NCI-H524 (cell line): ENCODE results near the gene ZBTB6.
A peak's percentile ranks its signal among the peaks of the same experiment; 100 is the strongest.
"Not testable (repeated sequence)": the region's sequence is repeated elsewhere in the genome, so short reads cannot be mapped to it uniquely, and the experiment has no call there.

Source experiments
- DNase-seq, 2 experiments: peaks; one replicate each; lab custom pipeline; 2025; lab: John Stamatoyannopoulos, UW

ZBTB6 gene

DNA sequence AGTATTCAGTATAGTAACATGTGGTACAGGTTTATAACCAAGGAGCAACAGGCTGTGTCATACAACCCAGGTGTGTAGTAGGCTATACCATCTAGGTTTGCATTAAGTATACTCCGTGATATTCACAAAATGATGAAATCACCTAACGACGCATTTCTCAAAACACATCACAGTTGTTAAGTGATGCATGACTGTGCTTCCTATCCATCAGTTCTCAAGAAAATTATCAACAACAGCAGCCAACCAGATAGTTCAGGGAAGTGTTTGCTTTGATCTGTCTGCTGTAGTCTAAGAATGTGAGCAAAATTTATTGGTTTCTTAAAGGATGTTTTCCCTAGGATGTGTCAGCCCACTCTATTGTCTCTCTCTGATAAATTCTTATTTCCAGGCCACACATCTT lies 10.8 kb upstream of the ZBTB6 start:
- no peak for DNase-seq

DNA sequence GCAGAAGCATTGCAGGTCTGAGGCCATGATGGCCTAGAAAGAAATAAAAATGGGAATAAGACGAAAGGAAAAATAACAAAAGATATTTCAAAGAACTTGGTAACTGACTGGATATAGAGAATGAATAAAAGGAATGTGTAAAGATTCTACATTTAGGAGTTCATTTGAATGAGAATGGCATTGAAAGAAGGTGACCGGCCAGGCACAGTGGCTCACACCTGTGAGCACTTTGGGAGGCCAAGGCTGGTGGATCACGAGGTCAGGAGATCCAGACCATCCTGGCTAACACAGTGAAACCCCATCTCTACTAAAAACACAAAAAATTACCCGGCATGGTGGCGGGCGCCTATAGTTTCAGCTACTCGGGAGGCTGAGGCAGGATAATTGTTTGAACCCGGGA lies 9.6 kb upstream of the ZBTB6 start:
- DNase-seq: no peak

DNA sequence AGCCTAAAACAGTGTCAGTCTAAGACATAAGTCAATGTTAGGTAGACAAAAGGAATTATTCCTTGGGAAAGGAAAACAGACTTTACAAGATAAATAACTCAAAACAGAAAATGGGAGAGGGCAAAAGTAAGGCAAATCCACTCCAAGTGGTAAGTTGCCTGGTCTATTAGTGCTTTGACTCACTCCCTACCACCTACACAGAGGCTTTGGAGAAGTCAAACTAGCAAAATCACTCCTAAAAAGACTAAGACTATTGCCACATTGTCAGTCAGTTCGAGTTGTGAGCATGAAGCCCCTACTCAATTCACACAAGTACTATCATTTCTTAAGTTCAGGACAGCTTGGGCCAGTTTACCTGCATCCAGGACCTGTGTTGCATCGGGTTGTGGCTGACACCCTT lies 5.2 kb upstream of the ZBTB6 start:
- DNase-seq: no peak

DNA sequence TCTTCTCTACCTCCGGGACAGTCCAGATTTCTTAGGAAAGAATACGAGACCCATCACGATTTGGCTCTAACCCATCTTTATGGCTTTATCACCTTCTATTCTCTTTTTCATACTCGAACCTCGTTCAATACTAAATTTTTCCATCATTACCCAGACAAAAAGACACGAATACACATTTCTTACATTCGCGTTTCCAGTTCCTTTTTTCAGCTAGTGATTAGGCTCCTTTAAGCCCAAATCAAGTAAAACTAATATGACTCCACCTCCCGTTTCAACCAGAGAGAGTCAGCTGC lies 506 bp downstream of the ZBTB6 start:
- no peak for DNase-seq

DNA sequence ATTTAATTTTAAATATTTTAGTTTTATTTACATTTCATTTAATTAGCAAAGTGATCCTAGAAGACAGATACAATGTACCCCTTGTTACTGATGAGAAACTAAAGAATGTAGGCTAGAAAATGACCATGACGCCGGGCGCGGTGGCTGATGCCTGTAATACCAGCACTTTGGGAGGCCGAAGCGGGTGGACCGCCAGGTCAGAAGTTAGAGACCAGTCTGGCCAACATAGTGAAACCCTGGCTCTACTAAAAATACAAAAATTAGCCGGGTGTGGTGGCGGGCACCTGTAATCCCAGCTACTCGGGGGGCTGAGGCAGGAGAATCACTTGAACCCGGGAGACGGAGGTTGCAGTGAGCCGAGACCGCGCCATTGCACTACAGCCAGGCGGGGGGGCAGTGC lies 7.0 kb downstream of the ZBTB6 start:
- DNase-seq: not testable (repeated sequence)

DNA sequence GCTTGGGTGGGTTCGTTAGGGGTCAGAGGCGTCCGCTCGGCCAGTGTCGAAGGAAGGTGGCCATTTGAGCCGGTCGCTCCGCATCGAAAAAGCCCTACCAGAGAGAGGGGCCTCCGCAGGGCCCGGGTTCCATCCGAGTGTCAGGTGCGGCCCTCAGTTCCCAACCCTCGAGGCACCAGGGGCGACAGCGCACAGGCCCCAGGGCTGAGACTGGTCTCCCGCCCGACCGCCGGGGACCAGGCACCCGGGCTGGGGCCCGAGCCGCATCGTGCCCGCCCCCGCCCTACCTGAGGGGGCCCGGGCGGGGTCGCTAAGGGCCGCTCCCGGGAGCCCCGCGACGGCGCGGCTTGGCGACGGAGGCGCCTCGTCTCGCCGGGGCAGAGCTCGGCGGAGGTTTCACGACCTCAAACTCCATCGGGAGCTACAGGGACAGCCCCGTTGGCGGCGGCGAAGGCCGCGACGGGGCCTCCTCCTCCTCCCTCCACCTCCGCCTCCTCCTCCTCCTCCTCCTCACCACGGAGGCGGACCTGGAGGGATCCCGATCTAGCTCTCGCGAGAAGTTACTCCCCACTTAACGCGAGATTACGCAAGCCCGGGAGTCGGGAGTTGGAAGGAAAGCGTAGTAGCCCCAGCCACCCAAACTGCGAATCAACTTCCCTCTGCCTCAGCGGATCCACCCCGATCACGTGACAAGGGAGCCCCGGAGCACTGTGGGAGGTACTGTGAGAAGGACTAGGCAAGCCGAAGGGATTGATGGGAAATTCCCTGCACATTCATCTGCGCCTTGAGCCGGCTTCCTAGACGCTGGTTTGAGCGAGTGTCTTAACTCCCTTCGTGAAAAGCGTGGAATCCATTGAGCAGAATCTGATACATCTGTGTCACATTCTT lies 8.1 kb downstream of the ZBTB6 start, which contains the start of gene RC3H2:
Gene RC3H2 (minus strand): TSS at position 537 of the 888 bp plus-strand sequence. CDS start 7,850 bp downstream, outside the sequence.
- DNase-seq: peak; percentile 100

DNA sequence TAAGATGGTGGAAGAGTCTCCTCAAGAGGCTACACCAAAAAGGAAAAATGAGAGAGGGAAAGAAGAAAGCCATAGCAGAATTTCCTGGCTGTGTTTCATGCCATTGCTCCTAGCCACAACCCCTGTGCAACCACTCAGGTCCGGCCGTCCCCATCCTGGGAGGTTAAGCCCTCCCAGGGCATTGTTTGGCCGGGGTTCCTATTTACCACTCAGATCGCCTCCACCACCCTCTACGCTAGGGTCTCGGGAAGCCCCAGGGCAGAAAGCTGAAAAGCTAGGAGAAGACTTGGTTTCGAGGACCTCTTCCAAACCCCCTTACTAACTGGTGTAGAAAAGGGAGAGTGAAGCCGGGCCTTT lies 8.7 kb downstream of the ZBTB6 start:
- DNase-seq: peak; percentile 32 to 40

DNA sequence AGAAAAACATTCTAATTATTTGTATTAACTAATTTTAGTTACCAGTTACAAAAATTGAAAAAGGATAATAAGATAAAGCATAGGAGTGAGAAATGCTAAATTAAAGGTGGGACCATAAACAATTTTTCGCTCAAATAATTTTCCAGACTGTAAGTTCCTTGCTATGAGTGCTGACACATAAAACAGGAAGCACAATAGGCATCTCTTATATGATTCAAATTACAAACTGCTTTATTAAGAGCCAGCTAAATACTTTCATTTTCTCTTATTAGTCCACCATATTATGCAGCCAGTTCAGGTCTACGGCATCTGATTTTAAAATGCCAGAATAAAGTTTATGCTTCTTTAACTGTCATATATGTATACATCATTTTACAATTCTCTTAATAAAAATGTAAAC lies 12.3 kb downstream of the ZBTB6 start:
- DNase-seq: no peak

DNA sequence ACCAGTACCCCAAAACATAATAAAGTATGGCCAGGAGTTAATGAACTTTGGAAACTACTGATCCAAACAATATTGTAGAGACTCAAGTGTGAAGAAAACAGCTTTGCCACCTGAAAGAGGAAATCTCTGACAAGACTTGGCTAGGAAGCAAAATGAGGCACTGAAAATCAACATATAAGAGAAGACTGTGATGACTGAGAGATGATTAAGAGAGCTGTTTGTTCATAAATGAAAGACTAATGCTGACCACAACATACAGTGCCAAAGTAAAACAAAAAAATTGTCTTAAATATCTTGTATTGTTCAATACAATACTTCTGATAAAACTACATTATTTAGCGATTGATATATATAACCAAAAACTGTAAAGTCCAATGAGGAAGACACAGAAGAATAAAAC lies 15.2 kb downstream of the ZBTB6 start:
- DNase-seq: no peak

DNA sequence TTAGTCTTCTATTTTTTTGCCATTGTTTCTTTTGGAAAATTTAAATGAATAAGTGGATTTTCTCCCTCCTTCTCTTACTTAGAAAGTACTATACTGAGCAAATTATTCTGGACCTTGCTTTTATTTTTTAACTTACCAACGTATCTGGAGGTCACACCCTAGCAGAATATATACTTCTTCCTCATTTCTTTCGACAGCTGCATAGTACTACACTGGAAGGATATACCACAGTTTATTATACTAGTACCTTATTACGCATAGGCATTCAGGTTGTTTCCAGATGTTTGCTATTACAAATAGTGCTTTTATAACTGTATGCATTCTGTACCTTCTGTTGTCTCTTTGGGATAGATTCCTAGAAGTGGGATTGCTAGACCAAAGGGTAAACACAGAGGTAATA lies 24.6 kb downstream of the ZBTB6 start:
- no peak for DNase-seq

DNA sequence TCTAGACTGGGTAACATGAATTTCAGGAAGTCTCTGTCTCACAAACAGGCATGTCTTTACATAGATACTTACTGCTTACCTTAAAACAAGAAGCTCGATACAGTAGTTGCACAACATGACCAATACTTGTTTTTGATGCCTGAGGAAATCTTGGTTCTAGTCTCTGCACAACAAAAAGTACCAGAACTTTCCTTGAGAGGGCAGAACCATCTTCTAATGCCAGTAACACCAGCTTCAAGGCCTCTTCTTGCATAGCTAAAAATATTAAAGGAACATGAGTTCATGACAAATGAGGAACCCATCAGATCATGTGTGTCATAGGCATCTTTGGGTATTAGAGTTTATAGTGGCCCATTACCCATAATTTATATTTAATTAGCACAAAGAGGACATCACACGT lies 30.0 kb downstream of the ZBTB6 start:
- DNase-seq: no peak

DNA sequence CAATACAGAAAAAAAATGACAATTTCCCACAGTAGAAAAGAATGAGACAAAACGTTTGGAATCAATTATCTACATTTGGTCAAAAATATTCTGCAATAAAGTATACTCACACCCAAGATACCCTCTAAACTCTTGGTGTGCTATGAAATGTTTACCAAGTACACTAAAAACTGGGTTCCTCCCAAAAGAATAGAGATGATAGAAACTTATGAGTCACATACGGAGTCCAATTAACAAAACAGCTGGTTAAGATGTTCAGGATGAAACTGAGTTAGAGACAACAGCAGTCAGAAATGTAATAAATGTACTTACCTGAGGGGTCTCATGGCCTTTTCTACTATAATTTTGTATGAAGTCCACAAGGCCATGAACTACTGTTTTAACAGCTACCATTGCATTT lies 33.7 kb downstream of the ZBTB6 start:
- no peak for DNase-seq

DNA sequence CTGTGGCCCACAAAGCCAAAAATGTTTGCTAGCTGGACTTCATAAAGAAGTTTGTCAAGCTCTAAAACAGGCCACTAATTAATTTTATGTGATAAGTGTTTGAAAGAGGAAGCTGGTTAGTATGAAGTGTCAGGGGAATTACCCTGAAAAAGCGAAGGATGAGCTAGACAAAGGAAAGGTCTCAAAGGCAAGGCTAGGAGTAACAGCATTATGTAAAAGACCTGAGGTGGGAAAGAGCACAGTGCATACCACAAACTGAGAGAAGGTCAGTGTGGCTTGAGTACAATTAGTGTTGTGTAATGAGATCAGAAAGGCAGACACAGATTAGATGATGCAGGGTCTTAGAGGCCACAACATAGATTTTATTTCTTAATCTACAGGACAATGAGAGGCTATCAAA lies 37.6 kb downstream of the ZBTB6 start:
- DNase-seq: no peak

DNA sequence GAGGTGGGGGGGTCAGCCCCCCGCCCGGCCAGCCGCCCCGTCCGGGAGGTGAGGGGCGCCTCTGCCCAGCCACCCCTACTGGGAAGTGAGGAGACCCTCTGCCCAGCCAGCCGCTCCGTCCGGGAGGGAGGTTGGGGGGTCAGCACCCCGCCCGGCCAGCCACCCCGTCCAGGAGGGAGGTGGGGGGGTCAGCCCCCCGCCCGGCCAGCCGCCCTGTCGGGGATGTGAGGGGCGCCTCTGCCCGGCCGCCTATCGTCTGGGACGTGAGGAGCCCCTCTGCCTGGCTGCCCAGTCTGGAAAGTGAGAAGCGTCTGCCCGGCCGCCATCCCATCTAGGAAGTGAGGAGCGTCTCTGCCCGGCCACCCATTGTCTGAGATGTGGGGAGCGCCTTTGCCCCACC lies 45.8 kb downstream of the ZBTB6 start:
- DNase-seq: not testable (repeated sequence)

DNA sequence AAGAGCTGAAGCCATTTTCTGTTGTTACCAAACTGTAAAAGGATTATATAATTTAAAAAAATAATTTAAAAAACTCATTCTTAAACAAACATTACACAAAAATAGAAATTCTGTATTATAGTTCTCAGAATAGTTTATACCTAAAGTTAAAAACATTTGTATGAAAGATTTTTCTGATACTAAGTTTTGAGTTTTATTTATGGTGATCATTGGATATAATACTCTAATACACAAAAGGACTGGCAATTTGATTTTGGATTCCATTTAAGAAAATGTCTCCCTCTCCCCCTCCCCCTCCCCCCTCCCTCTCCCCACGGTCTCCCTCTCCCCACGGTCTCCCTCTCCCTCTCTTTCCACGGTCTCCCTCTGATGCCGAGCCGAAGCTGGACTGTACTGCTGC lies 47.0 kb downstream of the ZBTB6 start:
- no peak for DNase-seq

DNA sequence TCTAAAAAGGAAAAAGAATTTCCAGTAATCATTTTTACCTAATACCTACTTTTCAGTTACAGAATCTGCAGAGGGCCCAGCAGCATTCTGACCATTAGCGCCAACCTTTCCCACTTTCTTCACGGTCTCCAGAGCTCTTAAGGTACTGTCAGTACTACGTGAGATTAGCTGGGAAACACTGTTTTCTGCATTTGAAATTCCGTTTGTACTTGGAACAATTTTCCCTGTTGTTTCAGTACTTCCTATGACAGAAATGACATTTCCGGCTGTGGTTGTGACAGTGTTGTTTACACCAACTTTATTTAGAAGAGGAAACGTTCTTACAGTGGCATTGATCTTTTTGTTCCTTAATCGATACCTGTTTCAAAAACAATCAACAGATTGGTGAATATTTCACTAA lies 47.8 kb downstream of the ZBTB6 start:
- no peak for DNase-seq

DNA sequence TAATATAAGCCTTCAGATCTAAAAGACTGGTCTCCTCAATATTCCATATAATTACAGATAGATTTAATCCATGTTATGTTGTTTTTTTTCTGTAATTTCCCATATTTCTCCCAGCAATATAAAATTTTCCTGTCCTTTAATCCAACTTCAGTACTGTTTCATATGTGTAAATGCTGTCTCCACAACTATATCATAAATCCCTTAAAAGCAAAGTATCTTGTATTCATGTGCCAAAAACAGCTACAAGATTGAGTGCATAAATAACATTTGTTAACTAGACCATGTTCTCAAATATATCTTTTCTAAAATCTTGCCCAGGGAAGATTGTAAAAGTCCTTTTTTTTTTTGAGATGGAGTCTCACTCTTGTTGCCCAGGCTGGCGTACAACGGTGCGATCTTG lies 49.7 kb downstream of the ZBTB6 start:
- no peak for DNase-seq

DNA sequence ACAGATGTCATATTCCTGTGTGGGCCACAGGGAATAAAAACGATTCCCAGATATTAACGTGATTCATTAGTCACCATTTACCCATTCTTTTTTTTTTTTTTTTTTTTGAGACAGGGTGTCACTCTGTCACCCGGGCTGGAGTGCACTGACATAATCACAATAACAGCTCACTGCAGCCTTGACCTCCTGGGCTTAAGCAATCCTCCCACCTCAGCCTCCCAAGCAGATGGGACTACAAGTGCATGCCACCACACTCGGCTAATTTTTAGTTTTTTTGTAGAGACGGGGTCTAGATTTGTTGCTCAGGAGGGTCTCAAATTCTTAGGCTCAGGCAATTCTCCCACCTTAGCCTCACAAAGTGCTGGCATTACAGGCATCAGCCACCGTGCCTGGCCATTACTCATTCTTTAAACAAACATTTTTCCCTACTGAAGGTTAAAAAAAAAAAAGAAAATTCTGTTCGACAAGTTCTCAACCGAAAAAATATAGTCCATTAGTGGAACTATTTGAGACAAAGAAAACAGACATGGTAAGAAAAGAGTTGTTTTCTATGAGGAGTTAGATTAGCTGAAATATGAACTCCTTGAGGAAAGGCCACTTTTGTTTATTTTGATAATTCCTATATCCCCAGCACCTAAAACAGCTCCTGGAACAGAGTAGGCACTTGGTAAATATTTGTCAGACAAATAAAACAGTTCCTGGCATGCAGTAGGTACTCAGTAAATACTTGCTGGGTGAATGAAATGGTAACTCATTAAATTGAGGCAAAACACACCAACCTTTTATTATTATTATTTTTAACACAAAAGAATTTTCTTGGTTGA lies 52.6 kb downstream of the ZBTB6 start:
- DNase-seq: no peak
